ENCODE results near the gene CHRDL2.

CHRDL2 gene

GRCh38 chr11:74710281-74710938 is 20.8 kb downstream of the CHRDL2 start:
- DNase-seq (ENCODE audit: low spot score), result no peak

- no peak for DNase-seq (ENCODE audit: low spot score)
Measured at GRCh38 chr11:74709175-74709574, 22.1 kb downstream of the CHRDL2 start.

- DNase-seq (ENCODE audit: low spot score), result no peak
Measured at GRCh38 chr11:74707602-74708510, 23.4 kb downstream of the CHRDL2 start.

GRCh38 chr11:74707182-74707581 is 24.0 kb downstream of the CHRDL2 start:
- DNase-seq (ENCODE audit: low spot score), result no peak

- no peak for DNase-seq (ENCODE audit: low spot score)
Measured at GRCh38 chr11:74703211-74703610, 28.0 kb downstream of the CHRDL2 start.

- DNase-seq (ENCODE audit: low spot score), result peak; percentile 71
Measured at GRCh38 chr11:74702383-74703007, 28.7 kb downstream of the CHRDL2 start.

GRCh38 chr11:74701351-74701750 is 29.9 kb downstream of the CHRDL2 start:
- peak; percentile 10 for DNase-seq (ENCODE audit: low spot score)

GRCh38 chr11:74699615-74700396 is 31.4 kb downstream of the CHRDL2 start:
- DNase-seq (ENCODE audit: low spot score), result no peak

- no peak for DNase-seq (ENCODE audit: low spot score)
Measured at GRCh38 chr11:74697722-74698121, 33.5 kb downstream of the CHRDL2 start.

GRCh38 chr11:74696939-74697675 is 34.1 kb downstream of the CHRDL2 start:
- DNase-seq (ENCODE audit: low spot score), result no peak

- DNase-seq (ENCODE audit: low spot score), result no peak
Measured at GRCh38 chr11:74696500-74696899, 34.7 kb downstream of the CHRDL2 start.

- no peak for DNase-seq (ENCODE audit: low spot score)
Measured at GRCh38 chr11:74695705-74696280, 35.4 kb downstream of the CHRDL2 start.

- no peak for DNase-seq (ENCODE audit: low spot score)
Measured at GRCh38 chr11:74694136-74694930, 36.9 kb downstream of the CHRDL2 start.

GRCh38 chr11:74693531-74693930 is 37.7 kb downstream of the CHRDL2 start:
- no peak for DNase-seq (ENCODE audit: low spot score)

- DNase-seq (ENCODE audit: low spot score), result no peak
Measured at GRCh38 chr11:74691755-74692154, 39.5 kb downstream of the CHRDL2 start.

- no peak for DNase-seq (ENCODE audit: low spot score)
Measured at GRCh38 chr11:74689666-74690065, 41.6 kb downstream of the CHRDL2 start.

GRCh38 chr11:74687237-74688023 is 43.8 kb downstream of the CHRDL2 start:
- DNase-seq (ENCODE audit: low spot score), result no peak

- DNase-seq (ENCODE audit: low spot score), result no peak
Measured at GRCh38 chr11:74686792-74687191, 44.4 kb downstream of the CHRDL2 start.

- DNase-seq (ENCODE audit: low spot score), result no peak
Measured at GRCh38 chr11:74685905-74686304, 45.3 kb downstream of the CHRDL2 start.

All from hematopoietic multipotent progenitor cell treated with erythropoietin and hydrocortisone succinate and interleukin-3 and kit ligand, for 15 days (in vitro differentiated cells).